HepG2 (cell line): Measurements from ENCODE around the gene SLC25A20. TPM values are rescaled to one million over a fixed set of nuclear protein-coding genes. Genes with fewer than 3 reads are reported as not detected.
A peak's percentile ranks its signal among the peaks of the same experiment; 100 is the strongest.

Experiments
- BRF2 ChIP-seq: sonication (generic); formaldehyde crosslinking; IDR thresholded peaks from 2 replicates; pipeline ENCODE4 v1.8.1; 2022; ENCODE audit warnings: mild to moderate bottlenecking, missing genetic modification reagents
- ETS1 ChIP-seq: sonication (generic); formaldehyde crosslinking; IDR thresholded peaks from 2 replicates; pipeline ENCODE4 v1.4.0; 2020; ENCODE audit warnings: missing genetic modification reagents
- KLF9 ChIP-seq: IDR thresholded peaks from 2 replicates; pipeline ENCODE4 v1.6.1; 2016; ENCODE audit warnings: low read depth
- NCOA2 ChIP-seq: sonication (generic); formaldehyde crosslinking; IDR thresholded peaks from 2 replicates; pipeline ENCODE4 v1.8.0; 2022; ENCODE audit warnings: inconsistent platforms
- NFATC3 ChIP-seq: sonication (generic); formaldehyde crosslinking; IDR thresholded peaks from 2 replicates; pipeline ENCODE4 v1.5.1; 2020; ENCODE audit warnings: mild to moderate bottlenecking, missing genetic modification reagents
- PHF20 ChIP-seq: sonication (generic); formaldehyde crosslinking; IDR thresholded peaks from 2 replicates; pipeline ENCODE4 v1.5.0; 2020; ENCODE audit warnings: mild to moderate bottlenecking, missing genetic modification reagents
- RAD21 ChIP-seq: fragments of 450-650 bp; formaldehyde crosslinking; IDR thresholded peaks from 2 replicates; pipeline ENCODE4 v1.5.0; 2020; ENCODE audit warnings: mild to moderate bottlenecking
- SRY ChIP-seq: sonication (generic); formaldehyde crosslinking; IDR thresholded peaks from 2 replicates; pipeline ENCODE4 v1.8.0; 2022; ENCODE audit warnings: mild to moderate bottlenecking, missing genetic modification reagents
- STAG1 ChIP-seq: sonication (generic); formaldehyde crosslinking; IDR thresholded peaks from 2 replicates; pipeline ENCODE4 v1.4.0; 2020; ENCODE audit warnings: missing genetic modification reagents
- TAF1 ChIP-seq: sonication (generic); formaldehyde crosslinking; IDR thresholded peaks from 2 replicates; pipeline ENCODE4 v1.4.0; 2020; ENCODE audit warnings: missing genetic modification reagents
- WIZ ChIP-seq: sonication (generic); formaldehyde crosslinking; IDR thresholded peaks from 2 replicates; pipeline ENCODE4 v1.5.1; 2020; ENCODE audit warnings: mild to moderate bottlenecking, missing genetic modification reagents
- YY1 ChIP-seq: IDR thresholded peaks from 2 replicates; pipeline ENCODE4 v1.6.1; 2011; ENCODE audit warnings: low read length, low read depth, moderate library complexity, mild to moderate bottlenecking; ENCODE audit not compliant: insufficient read depth, insufficient replicate concordance
- ZNF24 ChIP-seq: fragments of 450-650 bp; IDR thresholded peaks from 2 replicates; pipeline ENCODE4 v1.6.1; 2017; ENCODE audit warnings: antibody characterized with exemption, mild to moderate bottlenecking
- ZNF773 ChIP-seq: sonication (generic); formaldehyde crosslinking; IDR thresholded peaks from 2 replicates; pipeline ENCODE4 v1.4.0; 2020; ENCODE audit warnings: missing genetic modification reagents, borderline replicate concordance
- ZNF788 ChIP-seq: sonication (generic); formaldehyde crosslinking; IDR thresholded peaks from 2 replicates; pipeline ENCODE4 v1.5.0; 2020; ENCODE audit warnings: mild to moderate bottlenecking, missing genetic modification reagents, borderline replicate concordance
- polyA plus RNA-seq, 8 experiments: library from polyadenylated mRNA; depleted of rRNA in 3 of 8; stranded (reverse) in 7 of 8; unstranded in 1 of 8; fragments of >200 nt; fragmentation: Illumina TruSeq in 4 of 8; extraction: Trizol in 4 of 8; gene quantifications; 2 replicates each; pipeline versions ENCODE4 v1.2.1 to v1.2.3, GENCODE V29; 2011 to 2016; ENCODE audit warnings: low read depth in 4 of 8, missing spikeins in 1 of 8, mixed read lengths in 1 of 8; ENCODE audit not compliant: insufficient read depth in 1 of 8
- total RNA-seq, 5 experiments: library from RNA; depleted of rRNA; stranded (reverse); fragments of >200 nt; fragmentation: Illumina TruSeq; extraction: Trizol; gene quantifications; 2 replicates each; pipeline ENCODE4 v1.2.3, GENCODE V29; 2016; ENCODE audit warnings: low read depth in 1 of 5
- TF ChIP-seq, protein P1 (sequence below): sonication (generic); formaldehyde crosslinking; IDR thresholded peaks from 2 replicates; pipeline ENCODE4 v1.4.0; 2020; ENCODE audit warnings: missing genetic modification reagents, borderline replicate concordance
- TF ChIP-seq, protein P2 (sequence below): sonication (generic); formaldehyde crosslinking; IDR thresholded peaks from 2 replicates; pipeline ENCODE4 v1.4.0; 2020; ENCODE audit warnings: missing genetic modification reagents, low read depth, mild to moderate bottlenecking, borderline replicate concordance
- TF ChIP-seq, protein P3 (sequence below): sonication (generic); formaldehyde crosslinking; IDR thresholded peaks from 2 replicates; pipeline ENCODE4 v1.4.0; 2020; ENCODE audit warnings: missing genetic modification reagents

Gene SLC25A20
- total and polyA plus RNA-seq, 2 of the 13 experiments (the other 11 are each of a cell fraction or from before 2014, with no cell fraction given), result 21.1 to 26.6 TPM

DNA sequence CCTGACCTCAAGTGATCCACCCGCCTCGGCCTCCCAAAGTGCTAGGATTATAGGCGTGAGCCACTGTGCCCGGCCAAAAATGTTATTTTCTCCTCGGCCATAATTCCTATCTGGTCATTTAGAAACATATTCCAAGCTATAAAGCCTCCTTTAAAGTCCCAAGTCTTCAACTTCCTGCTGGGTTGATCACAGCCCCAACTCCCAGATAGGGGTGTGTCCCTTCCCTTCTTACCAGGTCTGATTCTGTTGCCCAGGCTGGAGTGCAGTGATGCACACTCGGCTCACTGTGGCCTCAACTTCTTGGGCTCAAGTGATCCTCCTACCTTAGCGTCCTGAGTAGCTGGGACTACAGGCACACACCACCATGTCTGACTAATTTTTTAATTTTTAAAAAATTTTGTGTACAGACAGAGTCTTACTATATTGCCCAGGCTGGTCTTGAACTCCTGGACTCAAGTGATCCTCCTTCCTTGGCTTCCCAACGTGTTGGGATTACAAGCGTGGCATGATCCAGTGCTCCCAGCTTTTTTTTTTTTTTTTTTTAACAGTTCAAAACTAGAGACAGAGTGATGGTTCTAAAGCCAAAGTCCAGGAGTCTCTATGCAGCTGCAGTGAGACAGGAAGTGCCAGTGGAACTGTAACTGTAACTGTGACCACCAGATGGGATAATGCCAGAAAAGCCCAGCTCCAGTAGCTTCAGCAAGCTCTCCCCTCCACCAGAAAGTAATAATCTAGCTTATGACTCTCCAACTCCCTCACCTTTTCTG, 42.8 kb downstream of the SLC25A20 start (continued):
- TF ChIP-seq, protein P1, sequence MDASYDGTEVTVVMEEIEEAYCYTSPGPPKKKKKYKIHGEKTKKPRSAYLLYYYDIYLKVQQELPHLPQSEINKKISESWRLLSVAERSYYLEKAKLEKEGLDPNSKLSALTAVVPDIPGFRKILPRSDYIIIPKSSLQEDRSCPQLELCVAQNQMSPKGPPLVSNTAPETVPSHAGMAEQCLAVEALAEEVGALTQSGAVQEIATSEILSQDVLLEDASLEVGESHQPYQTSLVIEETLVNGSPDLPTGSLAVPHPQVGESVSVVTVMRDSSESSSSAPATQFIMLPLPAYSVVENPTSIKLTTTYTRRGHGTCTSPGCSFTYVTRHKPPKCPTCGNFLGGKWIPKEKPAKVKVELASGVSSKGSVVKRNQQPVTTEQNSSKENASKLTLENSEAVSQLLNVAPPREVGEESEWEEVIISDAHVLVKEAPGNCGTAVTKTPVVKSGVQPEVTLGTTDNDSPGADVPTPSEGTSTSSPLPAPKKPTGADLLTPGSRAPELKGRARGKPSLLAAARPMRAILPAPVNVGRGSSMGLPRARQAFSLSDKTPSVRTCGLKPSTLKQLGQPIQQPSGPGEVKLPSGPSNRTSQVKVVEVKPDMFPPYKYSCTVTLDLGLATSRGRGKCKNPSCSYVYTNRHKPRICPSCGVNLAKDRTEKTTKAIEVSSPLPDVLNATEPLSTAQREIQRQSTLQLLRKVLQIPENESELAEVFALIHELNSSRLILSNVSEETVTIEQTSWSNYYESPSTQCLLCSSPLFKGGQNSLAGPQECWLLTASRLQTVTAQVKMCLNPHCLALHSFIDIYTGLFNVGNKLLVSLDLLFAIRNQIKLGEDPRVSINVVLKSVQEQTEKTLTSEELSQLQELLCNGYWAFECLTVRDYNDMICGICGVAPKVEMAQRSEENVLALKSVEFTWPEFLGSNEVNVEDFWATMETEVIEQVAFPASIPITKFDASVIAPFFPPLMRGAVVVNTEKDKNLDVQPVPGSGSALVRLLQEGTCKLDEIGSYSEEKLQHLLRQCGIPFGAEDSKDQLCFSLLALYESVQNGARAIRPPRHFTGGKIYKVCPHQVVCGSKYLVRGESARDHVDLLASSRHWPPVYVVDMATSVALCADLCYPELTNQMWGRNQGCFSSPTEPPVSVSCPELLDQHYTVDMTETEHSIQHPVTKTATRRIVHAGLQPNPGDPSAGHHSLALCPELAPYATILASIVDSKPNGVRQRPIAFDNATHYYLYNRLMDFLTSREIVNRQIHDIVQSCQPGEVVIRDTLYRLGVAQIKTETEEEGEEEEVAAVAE (CRISPR knock-in tag), result no peak
- TF ChIP-seq PHF20 (no peak), KLF9 (CRISPR knock-in tag) (no peak), SRY (CRISPR knock-in tag) (no peak), ZNF24 (no peak), ETS1 (CRISPR knock-in tag) (no peak), STAG1 (CRISPR knock-in tag) (peak; percentile 38), NFATC3 (no peak), BRF2 (CRISPR knock-in tag) (peak; percentile 41; the same call in 1 of the 2 replicates), NCOA2 (no peak), ZNF788 (no peak; the same call in 1 of the 2 replicates), ZNF773 (CRISPR knock-in tag) (no peak), YY1 (no peak), WIZ (no peak), RAD21 (CRISPR knock-in tag) (peak; percentile 70), TAF1 (no peak)
- TF ChIP-seq, protein P2, sequence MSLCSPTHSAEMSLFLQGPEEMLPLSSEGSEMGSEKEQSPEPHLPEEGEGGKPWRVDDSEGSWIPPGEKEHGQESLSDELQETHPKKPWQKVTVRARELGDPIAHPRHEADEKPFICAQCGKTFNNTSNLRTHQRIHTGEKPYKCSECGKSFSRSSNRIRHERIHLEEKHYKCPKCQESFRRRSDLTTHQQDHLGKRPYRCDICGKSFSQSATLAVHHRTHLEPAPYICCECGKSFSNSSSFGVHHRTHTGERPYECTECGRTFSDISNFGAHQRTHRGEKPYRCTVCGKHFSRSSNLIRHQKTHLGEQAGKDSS (CRISPR knock-in tag), result peak; percentile 17; the same call in 1 of the 2 replicates
- TF ChIP-seq, protein P3, sequence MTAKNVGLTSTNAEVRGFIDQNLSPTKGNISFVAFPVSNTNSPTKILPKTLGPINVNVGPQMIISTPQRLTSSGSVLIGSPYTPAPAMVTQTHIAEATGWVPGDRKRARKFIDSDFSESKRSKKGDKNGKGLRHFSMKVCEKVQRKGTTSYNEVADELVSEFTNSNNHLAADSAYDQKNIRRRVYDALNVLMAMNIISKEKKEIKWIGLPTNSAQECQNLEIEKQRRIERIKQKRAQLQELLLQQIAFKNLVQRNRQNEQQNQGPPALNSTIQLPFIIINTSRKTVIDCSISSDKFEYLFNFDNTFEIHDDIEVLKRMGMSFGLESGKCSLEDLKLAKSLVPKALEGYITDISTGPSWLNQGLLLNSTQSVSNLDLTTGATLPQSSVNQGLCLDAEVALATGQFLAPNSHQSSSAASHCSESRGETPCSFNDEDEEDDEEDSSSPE (CRISPR knock-in tag), result no peak
